GM12891 (cell line): ENCODE measurements around the gene PSMD1.

Experiments
- POLR2A ChIP-seq: IDR thresholded peaks from 2 replicates; pipeline ENCODE4 v1.6.1; 2011; ENCODE audit warnings: low read depth, low read length, control low read depth
- POLR2AphosphoS5 ChIP-seq: IDR thresholded peaks from 2 replicates; pipeline ENCODE4 v1.6.1; 2011; ENCODE audit warnings: low read depth, low read length, control low read depth
- TAF1 ChIP-seq: IDR thresholded peaks from 2 replicates; pipeline ENCODE4 v1.6.1; 2011; ENCODE audit warnings: low read depth, low read length, control low read depth

DNA sequence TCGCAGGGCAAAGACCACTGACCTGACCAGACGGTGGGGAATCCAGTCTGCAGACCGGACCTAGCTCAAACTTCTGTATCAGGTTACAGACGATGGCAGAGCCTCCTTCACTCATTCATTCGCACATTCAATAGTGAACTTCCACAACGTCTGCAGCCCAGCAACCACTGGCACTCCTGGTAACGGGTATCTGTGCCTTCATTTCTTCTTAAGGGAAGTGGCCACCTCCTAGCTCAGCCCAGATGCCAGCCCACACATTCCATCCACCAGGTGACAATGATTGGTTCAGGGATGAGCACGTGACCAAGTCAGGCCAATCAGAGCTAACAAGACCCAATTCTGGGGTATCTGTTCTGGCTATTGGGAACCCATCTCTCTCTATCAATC lies 125.8 kb downstream of the PSMD1 start:
- TF ChIP-seq POLR2A, result no peak
- no peak for TF ChIP-seq TAF1
- no peak for TF ChIP-seq POLR2AphosphoS5
